GM12878 (cell line): ENCODE results near the gene PPFIA4. TPM values are rescaled to one million over a fixed set of nuclear protein-coding genes. Genes with fewer than 3 reads are reported as not detected.

Source experiments
- CREB1 ChIP-seq: IDR thresholded peaks from 2 replicates; pipeline ENCODE4 v1.6.1; 2012; ENCODE audit warnings: low read depth, mild to moderate bottlenecking, inconsistent platforms
- CTCF ChIP-seq, 3 experiments: IDR thresholded peaks in 2 of 3; conservative IDR thresholded peaks in 1 of 3; 2 replicates each; pipeline ENCODE4 v1.5.1; 2011; ENCODE audit warnings: low read depth in 3 of 3, low read length in 3 of 3, mild to moderate bottlenecking in 3 of 3, control low read depth in 2 of 3, moderate library complexity in 2 of 3, inconsistent platforms in 1 of 3, mixed read lengths in 1 of 3; ENCODE audit not compliant: control insufficient read depth in 2 of 3, insufficient read depth in 1 of 3; ENCODE audit errors: extremely low read depth in 1 of 3
- ETV6 ChIP-seq, 2 experiments: fragments of 450-650 bp in 1 of 2; IDR thresholded peaks in 1 of 2; conservative IDR thresholded peaks in 1 of 2; 2 replicates each; pipeline ENCODE4 v1.6.1; 2014; ENCODE audit warnings: antibody characterized with exemption in 1 of 2, borderline replicate concordance in 1 of 2, low read depth in 1 of 2, mild to moderate bottlenecking in 1 of 2, moderate library complexity in 1 of 2
- GABPA ChIP-seq: IDR thresholded peaks from 2 replicates; pipeline ENCODE4 v1.6.1; 2014; ENCODE audit warnings: antibody characterized with exemption, low read depth, mild to moderate bottlenecking, inconsistent platforms
- MTA2 ChIP-seq: fragments of 450-650 bp; IDR thresholded peaks from 2 replicates; pipeline ENCODE4 v1.6.1; 2016; ENCODE audit warnings: low read depth, mild to moderate bottlenecking, moderate library complexity
- NBN ChIP-seq: fragments of 450-650 bp; IDR thresholded peaks from 2 replicates; pipeline ENCODE4 v1.6.1; 2016
- POLR2A ChIP-seq: IDR thresholded peaks from 2 replicates; pipeline ENCODE4 v1.6.1; 2011; ENCODE audit warnings: low read depth, mild to moderate bottlenecking, low read length
- POU2F2 ChIP-seq: IDR thresholded peaks from 3 replicates; pipeline ENCODE4 v1.6.1; 2011; ENCODE audit warnings: low read depth, mild to moderate bottlenecking, low read length, borderline replicate concordance
- RB1 ChIP-seq: fragments of 450-650 bp; formaldehyde crosslinking; IDR thresholded peaks from 2 replicates; pipeline ENCODE4 v1.6.1; 2017; ENCODE audit warnings: mild to moderate bottlenecking, borderline replicate concordance
- SIN3A ChIP-seq: IDR thresholded peaks from 2 replicates; pipeline ENCODE4 v1.6.1; 2012; ENCODE audit warnings: low read depth, low read length, improper control_type of control experiment
- SMAD1 ChIP-seq: fragments of 450-650 bp; IDR thresholded peaks from 2 replicates; pipeline ENCODE4 v1.6.1; 2018; ENCODE audit warnings: mild to moderate bottlenecking, low read depth; ENCODE audit not compliant: partially characterized antibody
- SMARCA5 ChIP-seq: fragments of 450-650 bp; IDR thresholded peaks from 2 replicates; pipeline ENCODE4 v1.6.1; 2017; ENCODE audit warnings: mild to moderate bottlenecking
- SP1 ChIP-seq: IDR thresholded peaks from one replicate; pipeline ENCODE4 v1.6.1; 2011; ENCODE audit warnings: low read depth, low read length
- SRF ChIP-seq, 2 experiments: IDR thresholded peaks; 2 replicates each; pipeline ENCODE4 v1.6.1; 2011; ENCODE audit warnings: low read depth in 2 of 2, low read length in 2 of 2, mild to moderate bottlenecking in 1 of 2, moderate library complexity in 1 of 2
- TCF7 ChIP-seq: IDR thresholded peaks from 2 replicates; pipeline ENCODE4 v1.6.1; 2014; ENCODE audit warnings: antibody characterized with exemption, borderline replicate concordance
- YY1 ChIP-seq: IDR thresholded peaks from 2 replicates; pipeline ENCODE4 v1.6.1; 2011; ENCODE audit warnings: low read depth, mild to moderate bottlenecking, low read length
- ZNF622 ChIP-seq: fragments of 450-650 bp; IDR thresholded peaks from 2 replicates; pipeline ENCODE4 v1.6.1; 2017; ENCODE audit warnings: mild to moderate bottlenecking, inconsistent platforms
- polyA plus RNA-seq, 11 experiments: library from polyadenylated mRNA; depleted of rRNA in 4 of 11; unstranded in 6 of 11; stranded (reverse) in 5 of 11; fragments of >200 nt; fragmentation: Nextera tagmentation in 4 of 11; fragmentation: Illumina TruSeq in 1 of 11; extraction: Ambion mirVana in 4 of 11; extraction: Trizol in 1 of 11; gene quantifications; 1 replicate in 1 of 11; 2 replicates in 10 of 11; pipeline versions ENCODE4 v1.2.1 to v1.2.3, GENCODE V29; 2011 to 2016; ENCODE audit warnings: inconsistent platforms in 2 of 11, missing spikeins in 2 of 11, low read depth in 1 of 11
- total RNA-seq, 4 experiments: library from RNA; depleted of rRNA in 3 of 4; stranded (reverse); fragments of >200 nt in 3 of 4; fragmentation: Illumina TruSeq in 1 of 4; extraction: Trizol in 1 of 4; gene quantifications; 2 replicates each; pipeline versions ENCODE4 v1.2.1 to v1.2.3, GENCODE V29; 2013 to 2021
- TF ChIP-seq, protein P1 (sequence below): fragments of 450-650 bp; IDR thresholded peaks from 2 replicates; pipeline ENCODE4 v1.6.1; 2018; ENCODE audit warnings: mild to moderate bottlenecking, low read depth, moderate library complexity; ENCODE audit not compliant: partially characterized antibody
- TF ChIP-seq, protein P2 (sequence below): fragments of 450-650 bp; IDR thresholded peaks from 2 replicates; pipeline ENCODE4 v1.6.1; 2017; ENCODE audit warnings: mild to moderate bottlenecking, moderate library complexity
- TF ChIP-seq, protein P3 (sequence below): fragments of 450-650 bp; IDR thresholded peaks from 2 replicates; pipeline ENCODE4 v1.6.1; 2017; ENCODE audit warnings: low read depth, mild to moderate bottlenecking, moderate library complexity

The PPFIA4 gene
- total and polyA plus RNA-seq, 10 of the 15 experiments (the other 5 are each of a cell fraction or from before 2014, with no cell fraction given) = 0.02 to 19.7 (median 0.34) TPM; not detected in 1

DNA sequence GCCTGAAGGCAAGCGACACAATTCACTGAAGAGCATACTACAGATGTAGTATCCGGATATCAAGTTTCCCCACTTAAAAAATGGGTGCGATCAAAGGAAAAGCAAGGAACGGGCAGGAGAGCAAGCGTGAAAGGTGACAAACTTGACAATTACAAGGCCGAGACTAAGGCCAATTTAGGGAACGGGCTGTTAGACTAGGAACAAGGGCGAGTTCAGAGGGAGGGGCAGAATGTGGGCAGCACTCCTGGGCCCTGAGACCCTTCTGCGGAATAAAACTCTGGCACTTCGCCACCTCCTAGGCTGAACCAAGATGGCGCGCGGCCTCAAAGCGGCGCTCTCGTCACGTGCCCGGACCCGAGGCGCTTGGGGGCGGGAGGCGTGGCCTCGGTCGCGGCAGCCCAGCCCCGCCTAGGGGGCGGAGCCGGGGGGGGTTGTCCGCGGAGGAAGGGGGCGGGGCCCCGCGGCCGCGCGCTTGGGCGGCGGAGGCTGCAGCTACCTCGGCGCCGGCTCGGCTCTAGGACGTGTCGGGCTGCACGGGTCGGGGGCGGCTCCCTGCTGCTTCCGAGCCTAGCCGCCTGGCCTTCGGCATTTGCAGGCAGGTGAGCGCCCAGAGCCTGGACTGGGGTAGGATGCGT is at the start of gene PPFIA4 (continued):
- TF ChIP-seq, protein P1, sequence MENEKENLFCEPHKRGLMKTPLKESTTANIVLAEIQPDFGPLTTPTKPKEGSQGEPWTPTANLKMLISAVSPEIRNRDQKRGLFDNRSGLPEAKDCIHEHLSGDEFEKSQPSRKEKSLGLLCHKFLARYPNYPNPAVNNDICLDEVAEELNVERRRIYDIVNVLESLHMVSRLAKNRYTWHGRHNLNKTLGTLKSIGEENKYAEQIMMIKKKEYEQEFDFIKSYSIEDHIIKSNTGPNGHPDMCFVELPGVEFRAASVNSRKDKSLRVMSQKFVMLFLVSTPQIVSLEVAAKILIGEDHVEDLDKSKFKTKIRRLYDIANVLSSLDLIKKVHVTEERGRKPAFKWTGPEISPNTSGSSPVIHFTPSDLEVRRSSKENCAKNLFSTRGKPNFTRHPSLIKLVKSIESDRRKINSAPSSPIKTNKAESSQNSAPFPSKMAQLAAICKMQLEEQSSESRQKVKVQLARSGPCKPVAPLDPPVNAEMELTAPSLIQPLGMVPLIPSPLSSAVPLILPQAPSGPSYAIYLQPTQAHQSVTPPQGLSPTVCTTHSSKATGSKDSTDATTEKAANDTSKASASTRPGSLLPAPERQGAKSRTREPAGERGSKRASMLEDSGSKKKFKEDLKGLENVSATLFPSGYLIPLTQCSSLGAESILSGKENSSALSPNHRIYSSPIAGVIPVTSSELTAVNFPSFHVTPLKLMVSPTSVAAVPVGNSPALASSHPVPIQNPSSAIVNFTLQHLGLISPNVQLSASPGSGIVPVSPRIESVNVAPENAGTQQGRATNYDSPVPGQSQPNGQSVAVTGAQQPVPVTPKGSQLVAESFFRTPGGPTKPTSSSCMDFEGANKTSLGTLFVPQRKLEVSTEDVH = no peak
- TF ChIP-seq ZNF622 = no peak
- peak; percentile 67 for TF ChIP-seq SP1
- no peak for TF ChIP-seq TCF7
- peak; percentile 98 for TF ChIP-seq YY1
- TF ChIP-seq SMARCA5 = 0 out of 2 replicates have a peak, but pooled peaks have one; percentile 35
- TF ChIP-seq NBN = 0 out of 2 replicates have a peak, but pooled peaks have one; percentile 37
- TF ChIP-seq SRF (IDR thresholded peaks at IDR 0.05; ENCODE audit: low read depth in 2 of 2, low read length in 2 of 2) = no peak
- TF ChIP-seq MTA2 = no peak
- no peak for TF ChIP-seq SIN3A
- TF ChIP-seq, protein P2, sequence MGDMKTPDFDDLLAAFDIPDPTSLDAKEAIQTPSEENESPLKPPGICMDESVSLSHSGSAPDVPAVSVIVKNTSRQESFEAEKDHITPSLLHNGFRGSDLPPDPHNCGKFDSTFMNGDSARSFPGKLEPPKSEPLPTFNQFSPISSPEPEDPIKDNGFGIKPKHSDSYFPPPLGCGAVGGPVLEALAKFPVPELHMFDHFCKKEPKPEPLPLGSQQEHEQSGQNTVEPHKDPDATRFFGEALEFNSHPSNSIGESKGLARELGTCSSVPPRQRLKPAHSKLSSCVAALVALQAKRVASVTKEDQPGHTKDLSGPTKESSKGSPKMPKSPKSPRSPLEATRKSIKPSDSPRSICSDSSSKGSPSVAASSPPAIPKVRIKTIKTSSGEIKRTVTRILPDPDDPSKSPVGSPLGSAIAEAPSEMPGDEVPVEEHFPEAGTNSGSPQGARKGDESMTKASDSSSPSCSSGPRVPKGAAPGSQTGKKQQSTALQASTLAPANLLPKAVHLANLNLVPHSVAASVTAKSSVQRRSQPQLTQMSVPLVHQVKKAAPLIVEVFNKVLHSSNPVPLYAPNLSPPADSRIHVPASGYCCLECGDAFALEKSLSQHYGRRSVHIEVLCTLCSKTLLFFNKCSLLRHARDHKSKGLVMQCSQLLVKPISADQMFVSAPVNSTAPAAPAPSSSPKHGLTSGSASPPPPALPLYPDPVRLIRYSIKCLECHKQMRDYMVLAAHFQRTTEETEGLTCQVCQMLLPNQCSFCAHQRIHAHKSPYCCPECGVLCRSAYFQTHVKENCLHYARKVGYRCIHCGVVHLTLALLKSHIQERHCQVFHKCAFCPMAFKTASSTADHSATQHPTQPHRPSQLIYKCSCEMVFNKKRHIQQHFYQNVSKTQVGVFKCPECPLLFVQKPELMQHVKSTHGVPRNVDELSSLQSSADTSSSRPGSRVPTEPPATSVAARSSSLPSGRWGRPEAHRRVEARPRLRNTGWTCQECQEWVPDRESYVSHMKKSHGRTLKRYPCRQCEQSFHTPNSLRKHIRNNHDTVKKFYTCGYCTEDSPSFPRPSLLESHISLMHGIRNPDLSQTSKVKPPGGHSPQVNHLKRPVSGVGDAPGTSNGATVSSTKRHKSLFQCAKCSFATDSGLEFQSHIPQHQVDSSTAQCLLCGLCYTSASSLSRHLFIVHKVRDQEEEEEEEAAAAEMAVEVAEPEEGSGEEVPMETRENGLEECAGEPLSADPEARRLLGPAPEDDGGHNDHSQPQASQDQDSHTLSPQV = 0 out of 2 replicates have a peak, but pooled peaks have one; percentile 39
- TF ChIP-seq RB1 = peak; percentile 45; the same call in 1 of the 2 replicates
- TF ChIP-seq, protein P3, sequence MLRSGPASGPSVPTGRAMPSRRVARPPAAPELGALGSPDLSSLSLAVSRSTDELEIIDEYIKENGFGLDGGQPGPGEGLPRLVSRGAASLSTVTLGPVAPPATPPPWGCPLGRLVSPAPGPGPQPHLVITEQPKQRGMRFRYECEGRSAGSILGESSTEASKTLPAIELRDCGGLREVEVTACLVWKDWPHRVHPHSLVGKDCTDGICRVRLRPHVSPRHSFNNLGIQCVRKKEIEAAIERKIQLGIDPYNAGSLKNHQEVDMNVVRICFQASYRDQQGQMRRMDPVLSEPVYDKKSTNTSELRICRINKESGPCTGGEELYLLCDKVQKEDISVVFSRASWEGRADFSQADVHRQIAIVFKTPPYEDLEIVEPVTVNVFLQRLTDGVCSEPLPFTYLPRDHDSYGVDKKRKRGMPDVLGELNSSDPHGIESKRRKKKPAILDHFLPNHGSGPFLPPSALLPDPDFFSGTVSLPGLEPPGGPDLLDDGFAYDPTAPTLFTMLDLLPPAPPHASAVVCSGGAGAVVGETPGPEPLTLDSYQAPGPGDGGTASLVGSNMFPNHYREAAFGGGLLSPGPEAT = 0 out of 2 replicates have a peak, but pooled peaks have one; percentile 28
- peak; percentile 64 for TF ChIP-seq POLR2A
- peak; percentile 74; the same call in 1 of the 3 replicates for TF ChIP-seq POU2F2
- TF ChIP-seq CREB1 = peak; percentile 24; the same call in 1 of the 2 replicates
- TF ChIP-seq ETV6 (conservative IDR thresholded peaks at IDR 0.05 in 1 of 2, IDR thresholded peaks at IDR 0.05 in 1 of 2; ENCODE audit: borderline replicate concordance in 1 of 2, low read depth in 1 of 2) = no peak
- peak in 1 of 3 experiments; percentile 24; a peak in 1 of 6 replicates for TF ChIP-seq CTCF (IDR thresholded peaks at IDR 0.05 in 2 of 3, conservative IDR thresholded peaks at IDR 0.05 in 1 of 3; ENCODE audit: control insufficient read depth in 2 of 3, extremely low read depth in 1 of 3, insufficient read depth in 1 of 3, low read depth in 3 of 3, low read length in 3 of 3)
- TF ChIP-seq SMAD1 = peak; percentile 58
- no peak for TF ChIP-seq GABPA
